PC-9 (cell line): ENCODE measurements around the gene CREG1.

Source experiments
- CTCF ChIP-seq: fragments of 200-600 bp; sonication (generic); conservative IDR thresholded peaks from 2 replicates; pipeline ENCODE4 v1.6.1; 2017; ENCODE audit warnings: mixed run types, antibody characterized with exemption, mild to moderate bottlenecking, moderate library complexity
- EZH2 ChIP-seq: fragments of 200-600 bp; sonication (generic); IDR thresholded peaks from 2 replicates; pipeline ENCODE4 v1.8.0; 2017; ENCODE audit warnings: antibody characterized with exemption, low read depth

- TF ChIP-seq EZH2 (no peak), CTCF (no peak)
These were observed 42.7 kb downstream of the CREG1 start for GRCh38 chr1:167510881-167511280.
